Coronary artery (tissue), 2 donors: Measurements from ENCODE around the gene AFF3.

Experiments used
- DNase-seq: peaks from one replicate; pipeline ENCODE4 v3.0.0-alpha.2; 2017; ENCODE audit warnings: low spot score
- H3K27ac ChIP-seq, 2 donors: fragments of 200-600 bp; sonication (generic); one replicate each; pipeline ENCODE4 v1.5.1; 2016 to 2019
- H3K4me3 ChIP-seq: fragments of 200-600 bp; sonication (generic); 2 replicates; pipeline ENCODE4 v1.5.1; 2016; ENCODE audit warnings: mild to moderate bottlenecking, moderate library complexity
- TF ChIP-seq, protein P1 (sequence below): fragments of 200-600 bp; sonication (generic); IDR thresholded peaks from one replicate; pipeline ENCODE4 v1.5.1; 2019; ENCODE audit warnings: antibody characterized with exemption

AFF3 gene

DNA sequence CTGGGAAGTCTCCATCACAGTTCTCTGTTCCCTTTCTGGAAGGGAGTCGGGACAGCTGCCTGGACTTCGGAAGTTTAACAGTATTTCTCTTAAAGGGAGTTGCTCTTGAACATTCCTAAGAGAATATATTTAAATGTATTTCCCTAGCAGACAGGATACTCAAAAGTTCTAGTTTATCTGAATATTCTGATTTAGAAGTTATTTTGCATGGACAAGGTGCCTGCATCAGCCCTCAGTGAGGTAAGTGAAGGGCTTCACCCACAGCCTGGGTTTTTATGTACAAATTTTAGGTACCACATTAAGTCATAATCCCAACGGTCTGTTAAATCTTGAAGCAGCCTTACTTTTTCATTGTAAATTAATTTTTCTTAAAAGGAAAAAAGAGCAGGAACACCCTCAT, 587.5 kb downstream of the AFF3 start:
- H3K27ac ChIP-seq, result no peak overlapping the region
- TF ChIP-seq, protein P1, sequence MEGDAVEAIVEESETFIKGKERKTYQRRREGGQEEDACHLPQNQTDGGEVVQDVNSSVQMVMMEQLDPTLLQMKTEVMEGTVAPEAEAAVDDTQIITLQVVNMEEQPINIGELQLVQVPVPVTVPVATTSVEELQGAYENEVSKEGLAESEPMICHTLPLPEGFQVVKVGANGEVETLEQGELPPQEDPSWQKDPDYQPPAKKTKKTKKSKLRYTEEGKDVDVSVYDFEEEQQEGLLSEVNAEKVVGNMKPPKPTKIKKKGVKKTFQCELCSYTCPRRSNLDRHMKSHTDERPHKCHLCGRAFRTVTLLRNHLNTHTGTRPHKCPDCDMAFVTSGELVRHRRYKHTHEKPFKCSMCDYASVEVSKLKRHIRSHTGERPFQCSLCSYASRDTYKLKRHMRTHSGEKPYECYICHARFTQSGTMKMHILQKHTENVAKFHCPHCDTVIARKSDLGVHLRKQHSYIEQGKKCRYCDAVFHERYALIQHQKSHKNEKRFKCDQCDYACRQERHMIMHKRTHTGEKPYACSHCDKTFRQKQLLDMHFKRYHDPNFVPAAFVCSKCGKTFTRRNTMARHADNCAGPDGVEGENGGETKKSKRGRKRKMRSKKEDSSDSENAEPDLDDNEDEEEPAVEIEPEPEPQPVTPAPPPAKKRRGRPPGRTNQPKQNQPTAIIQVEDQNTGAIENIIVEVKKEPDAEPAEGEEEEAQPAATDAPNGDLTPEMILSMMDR, result no peak
- no peak for DNase-seq
- H3K4me3 ChIP-seq, result no peak overlapping the region

DNA sequence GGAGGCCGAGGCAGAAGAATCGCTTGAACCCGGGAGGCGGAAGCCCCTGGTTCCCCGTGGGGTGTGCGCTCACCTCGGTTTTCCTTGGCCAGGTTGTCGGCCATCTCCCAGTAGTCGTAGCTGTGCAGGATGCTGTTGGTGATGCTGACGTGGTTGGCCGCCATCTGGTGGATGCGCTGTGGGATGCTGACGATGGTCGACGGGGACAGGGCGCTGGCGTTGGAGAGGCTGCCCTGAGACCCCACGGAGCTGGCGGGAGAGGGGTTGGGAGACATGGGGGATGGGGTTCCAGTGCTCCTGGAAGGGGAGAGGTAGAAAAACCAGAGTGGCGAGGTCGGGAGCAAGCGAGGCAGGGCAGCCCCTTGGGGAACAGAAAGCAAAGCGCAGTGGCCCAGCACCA, 588.2 kb downstream of the AFF3 start:
- H3K27ac ChIP-seq, result no peak overlapping the region
- DNase-seq, result no peak
- TF ChIP-seq, protein P1, result no peak

DNA sequence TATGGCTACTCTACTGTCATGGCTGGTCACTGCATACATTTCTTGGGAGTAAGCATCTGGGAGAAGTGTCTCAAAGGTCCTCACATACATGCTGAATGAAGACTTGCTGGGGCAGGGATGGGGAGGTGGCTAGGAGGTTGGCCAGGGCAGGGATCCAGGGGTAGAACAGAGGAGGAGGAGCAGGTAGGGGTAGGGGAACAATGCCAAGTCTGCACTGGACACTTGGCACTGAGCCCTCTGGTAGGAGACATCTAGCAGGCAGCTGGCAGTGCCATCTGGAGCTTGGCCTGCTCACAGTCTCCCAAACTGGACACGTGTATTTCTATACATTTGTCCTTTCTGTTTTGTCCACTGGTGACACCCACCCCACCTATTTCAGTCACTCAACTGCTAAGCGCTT, 589.9 kb downstream of the AFF3 start:
- DNase-seq, result no peak
- no peak overlapping the region for H3K4me3 ChIP-seq
- TF ChIP-seq, protein P1, result no peak
- no peak overlapping the region for H3K27ac ChIP-seq

More for the DNA sequence above, 588.2 kb downstream of the AFF3 start:
- H3K4me3 ChIP-seq, result no peak overlapping the region

DNA sequence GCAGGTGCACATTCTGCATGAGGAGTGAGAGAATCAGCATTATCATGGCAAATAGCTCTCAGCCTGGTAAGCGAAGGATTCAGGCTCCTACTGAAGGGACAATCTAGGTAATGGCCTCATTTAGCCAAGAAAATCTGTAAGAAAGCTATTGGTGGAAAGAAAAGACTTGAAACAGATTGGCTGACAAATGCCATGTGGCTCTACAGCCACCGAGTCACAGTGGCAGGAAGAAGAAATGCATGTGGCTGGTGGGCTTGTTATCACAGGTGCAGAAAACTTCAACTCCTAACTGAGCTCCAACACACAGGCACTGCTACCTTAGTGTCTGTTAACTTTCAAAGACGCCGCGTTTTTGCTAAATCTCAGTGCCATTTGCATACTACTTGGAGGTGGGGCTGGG, 592.0 kb downstream of the AFF3 start:
- DNase-seq, result no peak
- no peak overlapping the region for H3K27ac ChIP-seq
- no peak overlapping the region for H3K4me3 ChIP-seq
- TF ChIP-seq, protein P1, result no peak

DNA sequence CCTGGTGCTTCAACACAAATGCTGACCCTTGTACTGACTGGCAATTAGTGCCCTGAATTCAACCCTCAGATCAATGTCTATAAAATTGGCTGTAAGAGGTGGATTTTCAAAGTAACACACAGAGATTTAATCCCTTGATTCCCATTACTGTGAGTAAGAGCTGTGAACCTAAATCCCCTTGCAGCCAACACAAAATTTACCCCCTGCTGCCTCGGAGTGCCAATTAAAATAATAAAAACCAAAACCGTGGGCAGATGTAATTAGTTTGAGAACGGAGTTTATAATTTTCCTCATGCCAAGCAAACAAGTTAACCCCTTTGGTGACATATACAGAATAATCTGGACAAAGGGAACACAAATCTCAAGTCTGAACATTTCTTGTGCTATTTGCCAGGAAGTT, 596.8 kb downstream of the AFF3 start:
- Histone ChIP-seq H3K27ac (no peak overlapping the region), H3K4me3 (no peak overlapping the region)
- no peak for DNase-seq
- TF ChIP-seq, protein P1, result no peak

DNA sequence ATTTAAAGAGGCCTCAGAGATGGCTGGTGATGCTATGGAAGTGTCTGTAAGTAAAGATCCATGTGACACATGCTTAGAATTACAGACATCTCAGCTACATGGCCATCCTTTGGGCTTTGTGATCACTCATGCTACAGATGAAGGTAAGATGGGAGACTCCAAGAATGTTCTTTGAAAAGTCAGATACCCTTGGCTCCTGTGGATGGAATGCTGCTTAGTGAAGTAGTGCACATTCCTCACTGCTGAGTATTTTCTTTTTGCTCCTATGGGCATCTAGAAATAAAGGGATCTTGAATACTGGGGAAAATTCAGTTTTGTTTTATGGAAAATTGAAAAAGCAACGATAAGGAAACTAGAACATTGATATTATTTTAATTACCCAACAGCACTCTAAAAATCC, 597.3 kb downstream of the AFF3 start:
- TF ChIP-seq, protein P1, result no peak
- no peak for DNase-seq
- no peak overlapping the region for H3K27ac ChIP-seq
- no peak overlapping the region for H3K4me3 ChIP-seq

DNA sequence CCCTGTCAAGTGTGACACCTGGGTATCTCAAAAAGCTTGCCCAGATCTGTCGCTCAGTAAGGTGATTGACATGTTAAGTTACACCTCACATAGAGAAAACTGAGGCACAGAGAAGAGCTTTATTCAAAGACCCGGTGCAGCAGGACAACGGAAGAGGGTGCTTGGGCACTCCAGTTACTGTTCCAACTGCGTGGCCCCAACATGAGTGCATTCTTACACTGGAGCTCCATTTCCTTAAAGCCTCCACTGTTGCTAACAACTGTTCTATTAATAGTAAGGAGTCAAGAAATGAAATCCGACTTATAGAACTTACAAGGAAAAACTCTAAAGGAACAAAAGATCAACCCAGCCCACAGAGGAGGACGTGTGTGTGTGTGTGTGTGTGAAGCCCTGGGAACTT, 597.8 kb downstream of the AFF3 start:
- no peak for DNase-seq
- TF ChIP-seq, protein P1, result no peak
- H3K27ac ChIP-seq, result no peak overlapping the region
- H3K4me3 ChIP-seq, result no peak overlapping the region
